Right kidney (tissue), 9 donors: ENCODE results near the gene RPAP3.

Experiments used
- DNase-seq: peaks from one replicate; pipeline ENCODE4 v3.0.0-alpha.2; 2016
- long read RNA-seq, 8 donors: transcript quantifications; one replicate each; lab custom pipeline, GENCODE V29; 2026

The RPAP3 gene
- long read RNA-seq, donor 1, full-length matches to known transcripts: 14 of 14 reads
- long read RNA-seq, donor 1, partial matches to known transcripts: 0 of 14 reads
- long read RNA-seq, donor 1, other reads (novel, unspliced or antisense): 0 of 14 reads
- long read RNA-seq, donor 2, full-length matches to known transcripts: 10 of 10 reads
- long read RNA-seq, donor 2, partial matches to known transcripts: 0 of 10 reads
- long read RNA-seq, donor 2, other reads (novel, unspliced or antisense): 0 of 10 reads
- long read RNA-seq, donor 3, partial matches to known transcripts: 0 of 5 reads
- long read RNA-seq, donor 3, other reads (novel, unspliced or antisense): 0 of 5 reads
- long read RNA-seq, donor 4, transcript RPAP3-207 (3 exons, 621 nt): major isoform, 7 of 8 reads
- long read RNA-seq, donor 4, partial matches to known transcripts: 0 of 8 reads
- long read RNA-seq, donor 4, other reads (novel, unspliced or antisense): 0 of 8 reads
- long read RNA-seq, donor 5, full-length matches to known transcripts: 8 of 8 reads
- long read RNA-seq, donor 5, partial matches to known transcripts: 0 of 8 reads
- long read RNA-seq, donor 5, other reads (novel, unspliced or antisense): 0 of 8 reads
- long read RNA-seq, donor 6, full-length matches to known transcripts: 5 of 5 reads
- long read RNA-seq, donor 6, partial matches to known transcripts: 0 of 5 reads
- long read RNA-seq, donor 6, other reads (novel, unspliced or antisense): 0 of 5 reads
- long read RNA-seq, donor 7, full-length matches to known transcripts: 14 of 14 reads
- long read RNA-seq, donor 7, partial matches to known transcripts: 0 of 14 reads
- long read RNA-seq, donor 7, other reads (novel, unspliced or antisense): 0 of 14 reads
- long read RNA-seq, donor 8, full-length matches to known transcripts: 15 of 15 reads
- long read RNA-seq, donor 8, partial matches to known transcripts: 0 of 15 reads
- long read RNA-seq, donor 8, other reads (novel, unspliced or antisense): 0 of 15 reads

GRCh38 chr12:47705566-47706425 is at the start of gene RPAP3:
RPAP3 (minus strand) TSS chr12:47706030; CDS start chr12:47702840, 3,190 bp downstream.
- peak; percentile 78 for DNase-seq

GRCh38 chr12:47754881-47755280 is 49.1 kb upstream of the RPAP3 start:
- no peak for DNase-seq

GRCh38 chr12:47754126-47754525 is 48.3 kb upstream of the RPAP3 start:
- DNase-seq: no peak

GRCh38 chr12:47753021-47754001 is 47.5 kb upstream of the RPAP3 start:
- DNase-seq: no peak

GRCh38 chr12:47752552-47752951 is 46.7 kb upstream of the RPAP3 start:
- no peak for DNase-seq

GRCh38 chr12:47752121-47752520 is 46.3 kb upstream of the RPAP3 start:
- no peak for DNase-seq

- DNase-seq: no peak
Measured at GRCh38 chr12:47751561-47751960, 45.7 kb upstream of the RPAP3 start.

- no peak for DNase-seq
Measured at GRCh38 chr12:47750916-47751470, 45.2 kb upstream of the RPAP3 start.

- DNase-seq: no peak
Measured at GRCh38 chr12:47750229-47750798, 44.5 kb upstream of the RPAP3 start.

GRCh38 chr12:47748899-47749298 is 43.1 kb upstream of the RPAP3 start:
- DNase-seq: no peak

GRCh38 chr12:47748507-47748828 is 42.6 kb upstream of the RPAP3 start:
- DNase-seq: no peak

GRCh38 chr12:47747596-47748506 is 42.0 kb upstream of the RPAP3 start:
- DNase-seq: no peak

- DNase-seq: no peak
Measured at GRCh38 chr12:47747126-47747525, 41.3 kb upstream of the RPAP3 start.

GRCh38 chr12:47746523-47746922 is 40.7 kb upstream of the RPAP3 start:
- no peak for DNase-seq

GRCh38 chr12:47746073-47746472 is 40.2 kb upstream of the RPAP3 start:
- no peak for DNase-seq

GRCh38 chr12:47745485-47746041 is 39.7 kb upstream of the RPAP3 start:
- no peak for DNase-seq

GRCh38 chr12:47744778-47745436 is 39.1 kb upstream of the RPAP3 start:
- no peak for DNase-seq

- DNase-seq: no peak
Measured at GRCh38 chr12:47744005-47744651, 38.3 kb upstream of the RPAP3 start.
